Measurements from ENCODE around the gene UGT2A2.
A peak's percentile ranks its signal among the peaks of the same experiment; 100 is the strongest.
"Not testable (repeated sequence)": the region's sequence is repeated elsewhere in the genome, so short reads cannot be mapped to it uniquely, and the experiment has no call there.

The UGT2A2 gene

DNA sequence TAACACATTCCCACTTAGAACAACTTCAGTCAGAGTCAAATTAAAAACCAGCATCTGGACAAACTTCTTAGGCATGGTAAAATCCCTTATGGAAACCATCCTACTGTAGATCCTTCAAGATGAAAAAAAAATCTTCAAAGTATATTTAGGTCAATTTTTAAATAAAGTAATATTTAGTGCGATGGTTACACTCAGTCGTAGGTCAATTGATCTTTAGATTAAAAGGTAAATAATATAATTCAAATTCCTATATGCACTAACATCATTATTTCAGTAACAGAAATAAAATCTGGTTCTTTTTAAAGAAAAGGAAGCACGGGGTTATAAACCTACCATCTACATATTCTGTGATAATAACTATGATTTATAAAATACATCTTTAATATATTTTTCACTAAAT, at the start of gene UGT2A2:
TSS of gene UGT2A2 (minus strand) at position 101 of the 400 bp plus-strand sequence. CDS start at position 99, 2 bp downstream.
- no peak for DNase-seq

DNA sequence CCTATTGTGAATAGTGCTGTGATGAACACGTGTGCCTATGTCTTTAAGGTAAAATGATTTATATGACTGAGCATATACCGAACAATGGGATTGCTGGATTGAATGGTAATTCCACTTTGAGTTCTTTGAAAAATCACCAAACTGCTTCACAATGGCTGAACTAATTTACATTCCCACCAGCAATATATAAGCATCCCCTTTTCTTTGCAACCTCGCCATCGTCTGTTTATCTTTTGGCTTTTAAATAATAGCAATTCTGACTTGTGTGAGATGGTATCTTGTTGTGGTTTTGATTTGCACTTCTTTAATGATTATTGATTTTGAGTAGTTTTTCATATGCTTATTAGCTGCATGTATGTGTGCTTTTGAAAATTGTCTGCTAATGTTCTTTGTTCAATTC, 45.4 kb upstream of the UGT2A2 start:
- DNase-seq = no peak

DNA sequence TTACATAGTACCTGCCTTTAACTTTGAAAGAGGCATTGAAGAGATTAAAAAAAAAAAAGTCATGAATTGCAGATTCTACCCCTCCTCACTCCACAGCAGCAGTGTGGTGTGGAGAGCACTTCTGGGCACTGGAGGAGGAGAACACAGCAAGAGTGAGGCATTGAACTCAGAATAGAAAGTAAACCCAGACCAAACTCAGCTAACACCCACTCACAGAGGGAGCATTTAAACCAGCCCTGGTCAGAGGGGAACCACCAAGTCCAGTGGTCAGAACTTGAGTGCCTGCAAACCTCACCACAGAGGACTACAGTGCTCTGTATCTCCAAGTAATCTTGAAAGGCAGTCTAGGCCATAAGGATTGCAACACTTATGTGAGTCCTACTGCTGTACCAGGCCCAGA, 29.2 kb upstream of the UGT2A2 start:
- DNase-seq = no peak

DNA sequence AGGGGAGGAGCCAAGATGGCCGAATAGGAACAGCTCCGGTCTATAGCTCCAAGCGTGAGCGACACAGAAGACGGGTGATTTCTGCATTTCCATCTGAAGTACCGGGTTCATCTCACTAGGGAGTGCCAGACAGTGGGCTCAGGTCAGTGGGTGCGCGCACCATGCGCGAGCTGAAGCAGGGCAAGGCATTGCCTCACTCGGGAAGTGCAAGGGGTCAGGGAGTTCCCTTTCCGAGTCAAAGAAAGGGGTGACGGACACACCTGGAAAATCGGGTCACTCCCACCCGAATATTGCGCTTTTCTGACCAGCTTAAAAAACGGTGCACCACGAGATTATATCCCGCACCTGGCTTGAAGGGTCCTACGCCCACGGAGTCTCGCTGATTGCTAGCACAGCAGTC, 24.6 kb upstream of the UGT2A2 start:
- not testable (repeated sequence) for DNase-seq

DNA sequence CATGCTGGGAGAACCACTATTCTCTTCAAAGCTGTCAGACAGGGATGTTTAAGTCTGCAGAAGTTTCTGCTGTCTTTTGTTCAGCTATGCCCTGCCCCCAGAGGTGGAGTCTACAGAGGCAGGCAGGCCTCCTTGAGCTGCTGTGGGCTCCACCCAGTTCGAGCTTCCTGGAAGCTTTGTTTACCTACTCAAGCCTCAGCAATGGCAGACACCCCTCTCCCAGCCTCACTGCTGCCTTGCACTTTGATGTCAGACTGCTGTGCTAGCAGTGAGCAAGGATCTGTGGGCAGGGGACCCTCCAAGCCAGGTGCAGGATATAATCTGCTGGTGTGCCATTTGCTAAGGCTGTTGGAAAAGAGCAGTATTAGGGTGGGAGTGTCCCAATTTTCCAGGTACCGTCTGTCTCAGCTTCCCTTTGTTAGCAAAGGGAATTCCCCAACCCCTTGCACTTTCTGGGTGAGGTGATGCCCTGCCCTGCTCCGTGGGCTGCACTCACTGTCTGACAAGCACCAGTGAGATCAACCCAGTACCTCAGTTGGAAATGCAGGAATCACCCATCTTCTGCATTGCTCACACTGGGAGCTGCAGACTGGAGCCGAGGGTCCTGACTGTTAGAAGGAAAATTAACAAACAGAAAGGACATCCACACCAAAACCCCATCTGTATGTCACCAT, 21.8 kb upstream of the UGT2A2 start:
- not testable (repeated sequence) for DNase-seq

DNA sequence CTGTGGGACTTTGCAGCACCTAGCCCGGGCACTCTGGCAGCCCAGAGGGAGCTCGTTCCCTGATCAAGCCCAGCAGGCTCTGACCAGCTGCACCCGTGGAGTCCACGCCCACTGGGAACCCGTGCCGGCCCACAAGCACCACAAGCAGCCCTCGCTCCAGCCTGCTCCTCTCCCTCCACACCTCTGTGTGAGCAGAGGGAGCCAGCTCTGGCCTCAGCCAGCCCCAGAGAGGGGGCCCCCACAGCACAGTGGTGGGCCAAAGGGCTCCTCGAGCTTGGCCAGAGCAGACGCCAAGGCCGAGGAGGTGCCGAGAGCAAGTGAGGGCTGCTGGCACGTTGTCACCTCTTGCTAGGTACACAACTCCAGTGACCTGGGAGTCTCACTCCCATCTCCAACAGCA, 18.7 kb upstream of the UGT2A2 start:
- no peak for DNase-seq

DNA sequence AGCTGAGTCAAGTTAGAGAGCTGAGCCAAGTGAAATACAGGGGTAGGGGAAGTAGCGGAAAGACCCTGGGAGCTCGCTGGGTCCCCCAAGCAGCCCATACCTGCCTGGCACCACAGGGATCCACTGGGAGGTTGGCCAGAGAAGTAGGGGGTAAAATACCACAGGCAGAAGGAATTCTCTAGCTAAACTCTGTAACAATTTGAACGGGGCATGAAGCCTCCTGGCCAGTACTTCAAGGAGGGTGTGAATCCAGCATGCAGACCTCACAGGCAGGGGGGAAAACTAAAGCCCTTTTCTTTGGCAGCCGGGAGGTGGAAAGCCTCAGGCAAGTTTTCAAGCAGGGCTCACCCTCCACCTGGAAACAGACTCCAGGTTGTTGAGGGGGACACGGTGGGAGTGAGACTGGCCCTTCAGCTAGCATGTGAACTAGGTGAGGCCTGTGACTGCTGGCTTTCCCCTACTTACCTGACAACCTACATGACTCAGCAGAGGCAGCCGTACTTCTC, 17.3 kb upstream of the UGT2A2 start:
- DNase-seq = no peak

DNA sequence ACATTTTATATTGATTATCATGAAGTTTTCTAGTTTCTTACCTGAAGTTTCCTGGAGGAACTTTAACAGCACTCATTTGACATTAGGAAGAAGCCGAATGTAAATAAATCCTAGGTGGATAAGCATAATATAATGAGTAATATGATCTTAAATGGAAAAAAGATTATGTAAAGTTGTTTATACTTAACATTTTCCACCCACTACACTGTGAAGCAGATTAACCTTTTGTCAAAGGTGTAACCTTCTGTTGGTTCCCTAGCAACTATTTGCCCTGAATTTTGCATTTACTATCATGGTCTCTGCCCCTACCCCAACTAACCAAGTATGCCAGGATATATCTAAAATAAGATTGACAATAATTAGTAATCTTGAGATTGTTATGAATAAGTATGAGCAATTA, 13.7 kb upstream of the UGT2A2 start, which contains the start of gene UGT2A1:
TSS of gene UGT2A1 (minus strand) at position 101 of the 400 bp plus-strand sequence. CDS start 5,603 bp downstream, outside the sequence.
- DNase-seq = no peak

DNA sequence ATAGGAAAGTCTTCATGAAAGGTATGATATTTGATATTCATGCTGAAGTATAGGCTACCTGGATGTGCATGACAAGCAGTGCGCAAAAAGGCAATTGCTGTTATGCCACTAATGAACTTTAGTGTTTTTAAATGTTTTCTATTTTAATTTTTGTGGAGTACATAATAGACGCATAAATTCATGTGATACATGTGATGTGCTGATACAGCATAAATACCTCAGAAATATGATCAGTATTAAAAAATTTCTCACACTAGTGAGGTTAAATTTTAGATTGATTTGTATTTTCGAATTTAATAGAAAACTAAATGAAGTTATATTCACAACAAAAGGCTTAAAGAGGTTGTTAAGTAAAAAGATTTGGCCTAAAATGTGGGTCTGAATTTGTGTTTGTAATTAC, 11.4 kb upstream of the UGT2A2 start:
- DNase-seq = no peak

DNA sequence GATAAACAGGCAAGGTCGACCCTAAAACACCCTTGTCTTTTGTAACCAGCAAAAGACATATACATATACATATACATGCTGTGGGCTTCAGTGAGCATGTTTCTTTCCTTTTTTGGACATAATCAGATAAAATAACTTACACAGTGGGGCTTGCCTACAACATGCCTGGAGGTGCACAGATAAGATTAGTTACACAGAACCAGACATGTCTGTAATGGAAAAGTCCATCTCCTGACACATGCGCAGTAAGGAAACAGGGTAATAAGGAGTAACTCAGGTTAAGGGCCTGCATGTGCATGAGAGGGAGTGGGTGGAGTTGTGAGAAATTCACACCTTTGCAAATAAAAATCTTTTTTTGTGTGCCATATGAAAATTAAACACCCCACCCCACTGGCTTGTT, 10.2 kb upstream of the UGT2A2 start:
- no peak for DNase-seq

DNA sequence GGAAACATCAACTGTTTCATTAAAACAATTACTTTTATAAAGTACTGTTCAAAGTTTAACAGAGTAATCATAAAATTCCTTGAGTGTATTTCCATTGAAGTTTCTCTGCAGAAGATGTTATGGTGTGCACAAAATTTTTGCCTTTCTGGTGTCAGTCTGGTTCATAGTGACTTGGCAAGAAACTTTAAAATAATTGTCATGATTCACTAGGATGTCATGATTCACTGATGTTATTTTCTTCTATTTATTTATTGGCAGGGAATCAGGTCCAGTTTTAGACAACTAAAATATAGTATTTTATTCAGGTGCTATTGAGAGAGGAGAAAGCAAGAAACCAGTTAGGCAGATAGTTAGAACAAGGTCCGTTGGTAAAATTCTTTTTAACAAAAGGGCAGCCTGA, 9.8 kb upstream of the UGT2A2 start:
- no peak for DNase-seq

DNA sequence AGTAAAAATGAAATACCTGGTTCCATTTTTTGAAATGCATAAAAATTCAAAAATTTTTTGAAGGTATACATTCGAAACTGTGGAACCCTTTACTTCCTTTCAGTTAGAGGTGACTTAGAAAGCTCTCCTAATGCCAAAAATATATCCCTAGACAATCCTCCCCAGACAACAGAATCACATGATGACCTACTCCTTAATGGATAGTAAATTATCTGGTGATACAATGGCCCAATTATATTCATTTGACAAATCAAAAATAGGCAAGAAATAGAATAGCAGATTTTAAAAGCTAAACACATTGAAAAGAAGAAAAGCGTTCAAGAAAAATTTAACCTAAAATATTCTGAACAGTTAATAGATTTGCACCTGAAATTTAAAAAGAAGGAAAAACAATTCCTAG, 3.5 kb upstream of the UGT2A2 start:
- no peak for DNase-seq

DNA sequence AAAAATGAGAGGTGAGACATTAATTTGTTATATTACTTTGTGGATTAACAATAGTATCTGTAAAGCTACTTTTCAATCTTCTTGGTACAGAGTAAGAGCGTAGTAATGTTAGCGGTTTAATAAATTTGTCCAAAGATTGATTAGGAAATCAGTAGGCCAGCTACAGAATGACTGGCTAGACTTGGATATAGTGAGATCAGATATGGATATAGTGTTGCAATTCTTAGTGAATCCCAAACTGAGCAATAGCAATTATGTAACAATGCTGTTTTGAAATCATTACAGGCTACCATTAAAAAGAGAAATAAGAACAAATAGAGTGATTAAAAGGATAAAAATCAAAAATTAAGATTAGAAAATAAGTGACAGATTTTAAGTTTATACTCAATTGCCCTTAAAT, 847 bp upstream of the UGT2A2 start:
- DNase-seq = no peak

DNA sequence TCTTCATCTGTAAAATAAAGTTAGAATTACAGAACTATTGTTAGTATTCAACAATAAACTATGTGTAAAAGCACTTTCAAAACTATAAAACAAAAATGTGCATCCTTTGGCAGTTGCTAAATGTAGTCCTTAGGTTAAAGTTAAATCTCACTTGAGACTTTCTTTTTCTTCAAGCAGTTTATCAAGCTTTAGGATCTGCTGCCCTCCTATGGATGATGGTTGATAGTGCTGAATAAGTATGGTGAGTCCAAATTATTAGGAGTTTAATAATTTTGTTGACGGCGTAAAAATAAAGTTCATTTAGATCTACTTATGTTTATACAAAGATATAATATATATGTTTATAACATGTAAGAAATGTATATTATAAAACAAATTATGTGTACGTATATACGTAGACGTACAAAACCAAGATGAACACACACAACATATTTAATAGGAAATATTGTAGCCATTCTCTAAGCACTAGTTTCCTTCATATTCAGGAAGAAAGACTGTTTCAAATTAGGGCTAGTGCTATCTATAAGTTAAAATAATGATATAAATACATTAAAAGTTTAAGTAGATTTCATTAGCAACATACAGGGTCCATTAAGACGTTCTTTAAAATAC, 22.3 kb downstream of the UGT2A2 start:
- DNase-seq = peak; percentile 1

DNA sequence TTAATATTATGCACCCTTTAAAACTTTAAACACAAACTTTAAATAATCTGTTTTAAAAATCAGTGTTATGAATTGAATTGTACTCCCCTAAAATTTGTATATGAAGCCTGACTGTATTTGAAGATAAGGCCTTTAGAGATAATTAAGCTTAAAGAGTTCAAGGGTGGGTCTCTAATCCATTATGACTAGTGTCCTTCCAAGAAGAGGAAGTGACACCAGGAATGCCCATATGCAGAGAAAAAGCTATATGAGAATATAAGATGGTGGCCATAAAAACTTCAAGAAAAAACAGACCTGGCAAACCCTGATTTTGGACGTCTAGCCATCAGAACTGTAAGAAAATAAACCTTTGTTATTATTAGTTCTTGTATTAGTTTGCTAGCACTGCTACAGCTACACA, 29.0 kb downstream of the UGT2A2 start:
- no peak for DNase-seq

DNA sequence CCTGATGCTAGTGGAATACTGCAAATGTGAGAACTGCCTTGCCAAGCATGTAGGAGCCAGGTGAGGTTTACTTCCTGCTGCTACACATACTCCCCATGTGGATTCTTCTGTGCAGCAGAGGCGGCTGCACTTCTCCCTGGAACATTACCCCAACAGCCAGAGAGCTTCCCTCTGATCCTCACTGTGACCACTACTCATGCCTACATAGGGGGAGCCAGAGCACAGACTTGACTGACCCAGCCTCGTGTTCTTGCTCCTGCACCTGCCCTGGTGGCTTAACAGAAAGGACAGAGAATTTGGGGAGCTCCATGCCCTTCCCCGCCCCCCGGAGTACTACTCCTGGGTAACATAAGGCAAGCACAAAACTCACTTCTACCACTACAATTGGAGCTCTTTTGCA, 38.4 kb downstream of the UGT2A2 start:
- no peak for DNase-seq

DNA sequence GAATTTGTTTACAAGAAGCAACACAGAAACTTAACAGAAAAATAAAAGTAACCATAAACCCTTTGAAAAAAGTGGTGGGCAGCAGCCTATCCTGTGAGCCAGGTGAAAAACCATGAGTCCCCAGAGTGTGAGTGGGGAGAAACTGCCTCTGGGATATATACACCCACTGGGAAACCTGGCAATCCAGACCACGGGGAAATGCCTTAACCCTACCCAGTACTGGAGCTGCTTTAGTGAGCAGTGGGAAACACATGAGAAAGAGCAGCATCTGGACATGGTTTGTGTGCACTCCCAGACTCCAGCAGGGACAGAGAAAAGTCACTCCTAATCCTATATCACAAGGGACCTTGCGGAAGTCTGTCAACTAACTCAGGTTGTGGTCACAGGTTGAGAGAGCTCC, 39.4 kb downstream of the UGT2A2 start:
- DNase-seq = no peak

DNA sequence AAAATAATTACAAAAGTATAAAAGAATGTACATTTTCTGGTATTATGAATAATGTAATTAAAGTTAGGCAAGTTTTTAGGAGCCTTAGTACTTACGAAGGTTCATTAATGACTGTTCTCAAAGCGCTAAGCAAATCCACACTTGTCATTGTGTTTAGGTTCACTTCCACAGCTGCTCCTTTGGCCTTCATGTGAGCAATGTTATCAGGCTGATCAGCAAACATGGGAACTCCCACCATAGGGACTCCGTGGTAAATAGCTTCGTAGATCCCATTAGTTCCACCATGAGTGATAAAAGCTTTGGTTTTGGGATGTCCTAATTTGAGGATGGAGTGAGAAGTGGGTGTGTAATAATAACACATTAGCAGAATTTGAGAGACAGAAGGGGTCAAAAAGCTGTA, 45.1 kb downstream of the UGT2A2 start:
- no peak for DNase-seq

DNA sequence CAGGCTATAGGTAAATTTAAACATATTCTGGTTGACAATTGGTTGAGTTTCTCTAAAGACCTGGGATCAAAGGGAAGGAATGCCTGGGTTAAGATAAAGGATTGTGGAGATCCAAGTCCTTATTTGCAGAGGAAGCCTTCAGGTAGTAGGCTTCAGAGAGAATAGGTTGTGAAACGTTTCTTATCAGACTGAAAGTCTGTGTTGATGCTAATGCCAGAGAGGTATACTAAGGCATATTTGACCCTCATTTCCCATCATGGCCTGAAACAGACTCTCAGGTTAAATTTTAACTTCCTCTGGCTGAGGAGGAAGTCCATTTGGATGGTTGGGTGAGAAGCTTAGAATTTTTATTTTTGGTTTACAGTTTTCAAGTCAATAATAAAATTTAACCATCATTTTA, 48.1 kb downstream of the UGT2A2 start:
- no peak for DNase-seq

DNA sequence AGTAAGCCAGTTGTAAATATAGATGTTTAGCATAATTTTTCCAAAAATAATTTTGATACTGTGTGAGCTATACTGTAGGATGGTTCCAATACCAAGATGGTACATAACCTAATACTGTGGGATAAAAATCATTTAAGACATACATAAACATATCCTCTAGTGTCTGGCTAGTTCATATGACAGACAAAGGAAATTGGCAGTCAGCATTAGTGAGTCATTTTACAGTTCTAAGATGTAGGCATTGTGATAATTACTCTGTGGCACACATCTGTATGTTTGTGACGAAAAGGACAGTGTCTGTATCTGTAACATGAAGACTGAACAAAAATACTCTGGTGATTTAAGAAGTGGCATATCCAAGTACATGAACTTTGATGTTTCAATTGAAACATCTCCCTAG, 49.6 kb downstream of the UGT2A2 start:
- no peak for DNase-seq

DNA sequence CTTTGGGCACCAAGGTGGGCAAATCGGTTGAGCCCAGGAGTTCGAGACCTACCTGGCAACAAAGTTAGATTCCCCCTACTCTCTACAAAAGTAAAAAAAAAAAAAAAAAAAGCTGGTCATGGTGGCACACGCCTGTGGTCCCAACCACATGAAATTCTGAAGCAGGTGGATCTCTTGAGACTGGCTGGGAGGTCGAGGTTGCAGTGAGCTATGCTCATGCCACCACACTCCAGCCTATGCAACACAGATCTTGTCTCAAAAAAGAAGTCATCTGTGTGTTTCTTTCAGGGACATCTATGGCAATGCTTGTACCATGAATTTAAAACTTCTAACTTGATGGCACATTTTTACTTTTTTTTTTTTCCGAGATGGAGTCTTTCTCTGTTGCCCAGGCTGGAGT, 55.3 kb downstream of the UGT2A2 start:
- no peak for DNase-seq

DNA sequence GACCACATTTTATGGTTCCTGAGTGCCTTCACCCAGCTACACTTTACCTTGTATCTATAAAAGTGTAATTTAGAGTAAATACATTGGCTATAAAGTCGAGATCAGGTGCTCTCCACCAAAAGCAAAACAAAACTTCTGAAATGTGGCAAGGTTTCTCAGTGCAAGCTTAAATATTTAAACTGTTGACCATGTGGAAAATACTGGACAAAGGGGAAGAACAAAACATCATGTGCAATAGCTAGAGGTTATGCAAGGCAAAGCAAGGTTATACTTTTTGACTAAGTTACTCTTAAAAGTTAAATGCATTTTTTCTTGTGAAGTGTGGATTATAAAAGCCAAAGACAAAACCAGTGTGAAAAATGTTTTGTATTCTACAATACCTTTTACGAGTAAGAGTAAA, 55.9 kb downstream of the UGT2A2 start:
- no peak for DNase-seq

DNA sequence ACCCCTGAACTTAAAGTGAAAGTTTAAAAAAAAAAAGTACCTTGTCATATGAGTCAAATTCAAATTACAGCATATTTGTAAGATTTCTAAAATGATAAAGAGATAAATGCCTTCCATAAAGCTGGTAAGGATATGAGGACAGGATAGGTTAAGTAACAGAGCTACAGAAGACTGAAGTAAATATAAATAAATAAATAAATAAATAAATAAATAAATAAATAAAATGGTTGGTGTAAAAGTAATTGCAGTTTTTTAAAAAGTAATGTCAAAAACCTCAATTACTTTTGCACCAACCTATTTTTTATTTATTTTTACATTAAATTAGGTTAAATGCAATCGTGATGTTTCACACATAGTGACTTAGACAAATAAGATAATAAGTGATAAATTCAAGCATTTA, 62.2 kb downstream of the UGT2A2 start:
- no peak for DNase-seq

DNA sequence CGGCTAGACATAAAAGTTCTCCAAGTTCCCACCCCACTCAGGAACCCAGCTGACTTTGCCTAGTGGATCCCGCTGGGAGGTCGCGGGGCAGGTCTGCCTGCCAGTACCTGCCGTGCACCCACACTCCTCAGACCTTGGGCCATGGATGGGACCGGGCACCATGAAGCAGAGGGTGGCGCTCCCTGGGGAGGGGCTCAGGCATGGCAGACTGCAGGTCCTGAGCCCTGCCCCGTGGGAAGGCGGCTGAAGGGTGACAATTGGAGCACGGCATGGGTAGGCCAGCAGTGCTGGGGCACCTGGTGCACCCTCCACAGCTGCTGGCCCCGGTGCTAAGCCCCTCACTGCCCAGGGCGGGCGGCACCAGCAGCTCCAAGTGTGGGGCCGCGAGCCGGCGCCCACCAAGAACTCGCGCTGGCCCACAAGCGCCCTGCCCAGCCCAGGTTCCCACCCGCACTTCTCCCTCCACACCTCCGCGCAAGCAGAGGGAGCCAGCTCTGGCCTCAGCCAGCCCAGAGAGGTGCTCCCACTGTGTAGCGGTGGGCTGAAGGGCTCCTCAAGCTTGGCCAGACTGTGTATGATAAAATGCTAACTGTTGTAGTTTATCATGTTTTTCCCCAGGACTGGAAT, 63.1 kb downstream of the UGT2A2 start:
- DNase-seq = no peak
